ENCODE measurements around the gene FLAD1.
"Not testable (repeated sequence)": the region's sequence is repeated elsewhere in the genome, so short reads cannot be mapped to it uniquely, and the experiment has no call there.

FLAD1 gene

GRCh38 chr1:154988058-154988954 lies 5.2 kb downstream of the FLAD1 start:
- DNase-seq (ENCODE audit: low read depth in 3 of 3) = no peak

GRCh38 chr1:154989195-154989860 lies 6.2 kb downstream of the FLAD1 start:
- no peak for DNase-seq (ENCODE audit: low read depth in 3 of 3)

DNA sequence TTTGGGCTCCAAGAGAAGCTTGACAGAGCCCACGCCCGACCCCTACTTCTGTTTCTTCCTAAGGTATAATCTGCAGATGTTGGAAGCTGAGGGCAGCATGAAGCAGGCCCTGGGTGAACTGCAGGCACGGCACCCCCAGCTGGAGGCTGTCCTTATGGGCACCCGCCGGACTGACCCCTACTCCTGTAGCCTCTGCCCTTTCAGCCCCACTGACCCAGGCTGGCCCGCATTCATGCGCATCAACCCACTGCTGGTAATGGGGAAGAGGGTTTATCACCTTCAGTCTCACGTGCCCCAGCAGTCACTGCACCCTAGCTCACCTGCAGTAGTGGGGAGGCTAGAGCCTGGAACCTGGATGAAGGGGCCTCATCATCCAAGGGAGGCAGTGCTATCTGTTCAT lies 7.1 kb downstream of the FLAD1 start:
- no peak for DNase-seq (ENCODE audit: low read depth in 3 of 3)

DNA sequence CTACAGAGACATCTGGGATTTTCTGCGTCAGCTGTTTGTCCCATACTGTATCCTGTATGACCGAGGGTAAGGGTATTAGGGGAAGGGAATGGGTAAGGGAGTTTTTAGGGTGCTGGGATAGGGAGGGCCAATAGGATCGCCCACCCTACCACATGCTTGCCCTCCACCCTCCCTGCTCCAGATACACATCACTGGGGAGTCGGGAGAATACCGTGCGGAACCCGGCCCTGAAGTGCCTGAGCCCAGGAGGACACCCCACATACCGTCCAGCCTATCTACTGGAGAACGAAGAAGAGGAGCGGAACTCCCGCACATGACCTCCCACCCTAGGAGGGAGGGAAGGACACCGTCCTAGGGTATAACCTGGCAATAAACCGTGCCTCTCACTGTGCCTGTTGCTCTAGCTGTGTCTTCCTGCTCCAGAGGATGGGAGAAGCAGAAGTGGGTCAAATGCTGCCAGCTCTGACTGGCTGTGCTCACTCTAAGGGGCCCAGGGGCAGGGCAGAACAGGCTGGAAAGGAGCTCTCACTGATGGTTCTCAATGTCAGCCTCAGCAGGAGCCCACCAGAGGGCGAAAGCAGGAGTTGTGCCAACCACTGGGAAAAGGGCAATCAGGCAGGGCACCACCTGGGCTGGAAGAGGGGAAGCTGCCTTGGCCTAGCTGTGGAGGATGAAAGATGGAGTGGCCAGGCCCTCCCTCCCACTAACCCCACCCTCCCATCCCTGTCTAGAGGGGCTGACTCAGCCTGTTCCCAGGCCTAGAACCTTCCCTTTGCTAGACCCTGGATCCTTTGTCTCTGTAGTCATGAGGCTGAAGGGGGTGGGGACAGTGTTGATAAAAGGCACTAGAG lies 9.8 kb downstream of the FLAD1 start:
- DNase-seq (ENCODE audit: low read depth in 3 of 3) = no peak

- DNase-seq (ENCODE audit: low read depth in 3 of 3) = no peak
These were observed 10.6 kb downstream of the FLAD1 start, which contains the start of gene LENEP for GRCh38 chr1:154993572-154994268. TSS of gene LENEP (plus strand) at chr1:154993586. CDS start at chr1:154993608, 22 bp downstream.

DNA sequence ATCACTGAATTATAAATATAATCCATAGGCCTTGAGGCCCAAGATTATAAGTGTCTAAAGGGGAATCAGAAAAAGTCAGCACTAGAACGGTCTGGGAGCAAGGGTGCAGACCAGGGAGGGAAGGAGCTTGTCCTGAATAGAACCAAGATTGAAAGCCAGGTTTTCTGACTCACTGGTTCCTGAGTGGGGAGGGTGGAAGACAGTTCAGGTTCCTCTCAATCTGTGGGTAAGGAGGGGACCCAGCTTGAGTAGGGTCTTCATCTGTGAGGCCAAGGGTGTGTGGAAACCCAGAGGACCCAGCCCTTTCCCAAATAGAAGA lies 11.1 kb downstream of the FLAD1 start:
- DNase-seq (ENCODE audit: low read depth in 3 of 3) = no peak

DNA sequence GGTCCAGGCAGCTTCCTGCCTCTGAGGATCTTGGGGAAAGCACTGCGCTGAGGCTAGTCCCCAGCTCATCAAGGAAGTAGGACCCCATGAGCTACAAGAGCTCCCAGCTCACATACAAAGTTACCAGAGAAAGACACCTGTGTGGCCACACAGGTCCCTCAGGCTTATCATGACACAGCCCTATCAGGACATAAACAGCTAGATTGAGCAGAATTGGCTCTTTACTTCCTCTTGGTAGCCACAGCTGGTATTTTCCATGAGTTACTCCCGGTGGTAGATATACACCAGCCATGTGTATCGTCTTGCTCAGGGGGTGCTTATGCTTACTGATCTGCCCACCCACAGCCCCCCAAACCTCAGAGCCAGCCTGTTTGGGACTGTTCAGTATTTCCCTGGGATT lies 11.4 kb downstream of the FLAD1 start:
- DNase-seq (ENCODE audit: low read depth in 3 of 3) = no peak

GRCh38 chr1:154995301-154995983 lies 12.3 kb downstream of the FLAD1 start:
- DNase-seq (ENCODE audit: low read depth in 3 of 3) = not testable (repeated sequence)

GRCh38 chr1:154996966-154997701 lies 14.0 kb downstream of the FLAD1 start:
- DNase-seq (ENCODE audit: low read depth in 3 of 3) = no peak

- DNase-seq (ENCODE audit: low read depth in 3 of 3) = no peak
These were observed 15.1 kb downstream of the FLAD1 start for GRCh38 chr1:154998201-154998780.

- DNase-seq (ENCODE audit: low read depth in 3 of 3) = peak in 2 of 3 donors; percentile 68 to 74
These were observed 15.8 kb downstream of the FLAD1 start for GRCh38 chr1:154998818-154999570.

GRCh38 chr1:154999571-155000410 lies 16.6 kb downstream of the FLAD1 start:
- peak in 1 of 3 donors; percentile 63 for DNase-seq (ENCODE audit: low read depth in 3 of 3)

DNA sequence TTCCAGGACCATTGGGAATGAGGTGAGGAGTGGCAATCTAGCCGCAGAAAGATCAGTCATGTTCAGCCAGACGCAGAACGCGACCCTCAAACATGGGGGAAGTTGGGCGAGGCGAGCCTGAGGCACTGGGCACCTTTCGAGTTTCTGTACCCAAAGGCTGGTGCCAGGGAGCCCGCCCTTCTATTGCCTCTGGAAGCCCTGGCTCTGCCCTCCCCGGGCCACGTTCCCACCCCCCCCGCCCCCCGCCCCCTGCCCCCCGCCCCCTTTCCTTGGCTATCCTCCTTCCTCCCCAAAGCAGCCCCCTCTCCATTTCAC lies 17.2 kb downstream of the FLAD1 start:
- no peak for DNase-seq (ENCODE audit: low read depth in 3 of 3)

DNA sequence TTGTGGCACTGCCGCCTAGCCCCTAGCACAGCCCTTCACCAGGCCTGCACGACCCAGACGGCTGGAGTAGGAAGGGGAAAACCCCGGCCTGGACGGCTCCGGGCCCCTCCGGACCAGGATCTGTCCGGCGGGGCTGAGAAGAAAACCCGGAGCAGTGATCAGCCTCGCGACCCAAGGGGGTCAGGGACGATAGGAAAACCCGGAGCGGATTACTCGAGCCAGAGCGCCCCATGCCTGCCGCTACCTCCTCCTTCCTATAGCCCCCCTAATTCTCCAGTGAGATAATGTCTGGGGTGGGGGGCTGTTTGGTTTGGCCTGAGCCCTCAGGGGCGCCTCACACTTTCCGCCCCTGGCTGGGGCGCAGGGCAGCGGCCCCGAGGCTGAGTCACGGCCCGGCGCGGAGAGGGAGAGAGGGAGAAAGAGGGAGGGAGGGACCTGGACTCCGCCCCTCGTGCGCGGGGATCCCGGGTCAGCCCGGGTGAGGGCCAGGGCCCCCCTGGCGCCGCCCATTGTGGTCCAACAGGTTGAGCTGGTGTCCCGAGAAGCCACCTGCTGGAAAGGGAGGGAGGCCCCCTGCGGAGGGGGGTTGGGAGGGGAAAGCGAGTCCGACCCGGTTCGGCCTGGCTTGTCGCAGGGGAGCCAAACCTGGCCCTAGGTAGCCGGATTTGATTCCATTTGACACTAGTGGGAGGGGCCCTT lies 17.7 kb downstream of the FLAD1 start:
- DNase-seq (ENCODE audit: low read depth in 3 of 3) = peak; percentile 70 to 86 (median 80)

DNA sequence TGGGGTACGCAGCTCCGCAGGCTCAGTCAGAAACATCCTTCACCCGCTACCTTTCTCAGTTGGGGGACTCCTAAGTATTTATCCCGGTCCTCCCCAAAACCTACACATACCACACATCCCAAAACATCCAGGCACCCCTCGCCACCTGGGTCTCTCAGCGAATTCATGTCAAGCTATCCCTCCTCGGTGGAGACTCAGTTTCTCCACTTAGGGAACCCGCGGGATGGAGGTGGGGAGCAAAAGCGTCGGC lies 18.2 kb downstream of the FLAD1 start:
- no peak for DNase-seq (ENCODE audit: low read depth in 3 of 3)

DNA sequence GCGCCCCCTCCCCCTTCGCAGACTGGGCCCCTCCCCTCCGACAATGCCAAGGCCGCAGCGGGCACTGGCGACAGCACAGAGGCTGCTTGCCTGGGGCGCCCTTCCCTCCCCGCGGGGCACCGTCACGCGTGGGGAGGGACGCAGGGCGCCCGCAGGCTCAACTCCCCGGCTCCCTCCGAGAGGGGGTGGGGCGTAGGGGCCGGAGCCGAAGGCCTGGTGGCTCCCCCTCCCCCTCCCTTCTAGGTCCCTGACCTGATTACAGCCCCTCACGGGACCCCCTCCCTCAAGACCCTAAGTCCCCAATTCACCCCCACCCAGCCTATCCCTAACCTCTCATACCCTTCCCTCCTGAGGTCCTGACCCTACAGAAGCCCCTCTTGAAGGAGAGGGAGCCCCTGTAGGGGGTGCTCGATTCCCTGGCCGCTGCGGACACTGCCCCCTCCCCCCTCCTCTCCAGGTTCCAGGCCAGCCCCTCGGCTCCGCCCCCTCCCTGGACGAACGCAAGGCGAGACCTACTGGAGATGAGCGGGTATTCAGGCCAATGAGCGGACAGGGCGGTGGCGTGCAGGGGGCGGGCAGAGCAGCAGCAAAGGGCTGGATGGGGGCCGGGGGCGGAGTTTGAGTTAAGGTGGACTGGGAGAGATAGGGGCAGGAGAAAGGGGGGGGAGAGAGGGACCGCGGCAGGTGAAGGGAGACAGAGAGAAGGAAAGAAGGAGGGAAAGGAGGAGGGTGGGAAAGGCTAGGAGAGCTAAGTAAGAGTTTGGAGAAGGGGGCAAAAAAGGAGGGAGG lies 18.7 kb downstream of the FLAD1 start:
- DNase-seq (ENCODE audit: low read depth in 3 of 3) = peak; percentile 96 to 100 (median 98)
